ENCODE measurements around the gene SCG2.
"Not testable (repeated sequence)": the region's sequence is repeated elsewhere in the genome, so short reads cannot be mapped to it uniquely, and the experiment has no call there.

Gene SCG2

DNA sequence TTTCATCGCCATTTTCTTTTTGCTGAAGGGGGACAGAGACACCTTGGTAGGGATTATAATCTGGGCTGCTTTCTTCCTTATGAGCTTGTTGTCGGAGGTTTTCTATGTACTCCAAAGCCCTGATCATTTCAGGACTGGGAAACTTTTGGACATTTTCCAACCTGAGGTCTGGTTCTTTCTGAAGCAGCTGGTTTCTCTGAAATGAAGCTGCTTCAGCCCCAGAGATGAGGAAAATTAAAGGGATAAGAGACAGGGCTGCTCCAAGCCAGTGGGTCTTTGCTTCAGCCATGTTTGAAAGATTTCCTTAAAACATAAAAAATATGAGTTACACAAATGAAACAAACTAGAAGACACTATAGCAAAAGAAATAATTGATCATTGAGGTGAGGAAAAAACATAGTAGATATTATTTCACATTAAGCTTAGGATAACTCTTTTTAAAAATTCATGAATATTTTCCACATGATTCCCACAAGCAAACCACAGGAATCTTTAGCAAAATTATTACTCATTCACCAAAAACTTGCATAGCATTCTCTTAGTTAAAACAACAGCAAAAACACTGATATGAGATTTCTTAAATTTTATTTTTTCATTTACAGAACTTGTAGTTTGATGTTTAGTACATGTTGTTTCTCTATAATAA is 3.0 kb downstream of the SCG2 start:
- Histone ChIP-seq H3K79me2 (no peaks in the 10 kb centered on the region), H3K36me3 (ENCODE audit: control insufficient read depth, insufficient read depth, low read length) (no peaks in the 10 kb centered on the region), H3K27ac (peak overlapping the region; percentile 16), H3K4me2 (ENCODE audit: low read length) (no peak overlapping the region), H3K9me3 (ENCODE audit: control insufficient read depth, low read length) (no peaks in the 10 kb centered on the region), H3K9ac (no peak overlapping the region), H3K4me3 (ENCODE audit: low read depth, low read length) (no peak overlapping the region), H2AFZ (peak overlapping the region; percentile 35), H3K27me3 (ENCODE audit: control insufficient read depth, insufficient read depth, low read length) (no peaks in the 10 kb centered on the region), H3K4me1 (peaks cover 8% of the 10 kb centered on the region)
- TF ChIP-seq, protein P1, sequence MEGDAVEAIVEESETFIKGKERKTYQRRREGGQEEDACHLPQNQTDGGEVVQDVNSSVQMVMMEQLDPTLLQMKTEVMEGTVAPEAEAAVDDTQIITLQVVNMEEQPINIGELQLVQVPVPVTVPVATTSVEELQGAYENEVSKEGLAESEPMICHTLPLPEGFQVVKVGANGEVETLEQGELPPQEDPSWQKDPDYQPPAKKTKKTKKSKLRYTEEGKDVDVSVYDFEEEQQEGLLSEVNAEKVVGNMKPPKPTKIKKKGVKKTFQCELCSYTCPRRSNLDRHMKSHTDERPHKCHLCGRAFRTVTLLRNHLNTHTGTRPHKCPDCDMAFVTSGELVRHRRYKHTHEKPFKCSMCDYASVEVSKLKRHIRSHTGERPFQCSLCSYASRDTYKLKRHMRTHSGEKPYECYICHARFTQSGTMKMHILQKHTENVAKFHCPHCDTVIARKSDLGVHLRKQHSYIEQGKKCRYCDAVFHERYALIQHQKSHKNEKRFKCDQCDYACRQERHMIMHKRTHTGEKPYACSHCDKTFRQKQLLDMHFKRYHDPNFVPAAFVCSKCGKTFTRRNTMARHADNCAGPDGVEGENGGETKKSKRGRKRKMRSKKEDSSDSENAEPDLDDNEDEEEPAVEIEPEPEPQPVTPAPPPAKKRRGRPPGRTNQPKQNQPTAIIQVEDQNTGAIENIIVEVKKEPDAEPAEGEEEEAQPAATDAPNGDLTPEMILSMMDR (IDR thresholded peaks at IDR 0.05) = no peak

DNA sequence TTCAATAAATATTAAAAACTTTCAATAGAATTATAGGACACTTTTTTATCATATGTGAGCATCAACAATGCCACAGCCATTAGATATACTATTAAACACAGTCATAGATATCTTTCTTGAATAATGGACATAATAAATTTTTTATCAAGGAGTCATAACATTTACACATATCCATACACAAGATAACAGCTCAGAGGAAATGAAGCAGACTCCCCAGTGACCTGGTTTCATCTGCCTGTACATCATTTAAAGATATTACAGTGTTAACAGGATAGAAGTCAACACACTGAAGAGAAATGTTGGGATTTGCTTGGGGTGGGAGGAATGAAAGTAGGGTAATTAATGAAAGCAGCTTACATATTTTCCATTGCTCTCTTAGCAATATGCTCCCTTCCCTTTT is 5.1 kb downstream of the SCG2 start:
- TF ChIP-seq, protein P1 (IDR thresholded peaks at IDR 0.05) = no peak
- Histone ChIP-seq H3K27ac (no peak overlapping the region), H3K9ac (no peak overlapping the region), H3K4me1 (peaks cover 8% of the 10 kb centered on the region), H3K36me3 (ENCODE audit: control insufficient read depth, insufficient read depth, low read length) (no peaks in the 10 kb centered on the region), H3K27me3 (ENCODE audit: control insufficient read depth, insufficient read depth, low read length) (no peaks in the 10 kb centered on the region), H3K4me3 (ENCODE audit: low read depth, low read length) (no peak overlapping the region), H3K4me2 (ENCODE audit: low read length) (no peak overlapping the region), H3K79me2 (no peaks in the 10 kb centered on the region), H3K9me3 (ENCODE audit: control insufficient read depth, low read length) (no peaks in the 10 kb centered on the region), H2AFZ (no peak overlapping the region)

GRCh38 chr2:223596208-223596607 is 6.0 kb downstream of the SCG2 start:
- Histone ChIP-seq H3K4me3 (ENCODE audit: low read depth, low read length) (no peak overlapping the region), H3K36me3 (ENCODE audit: control insufficient read depth, insufficient read depth, low read length) (no peaks in the 10 kb centered on the region), H3K27ac (no peak overlapping the region), H3K4me1 (peaks cover 8% of the 10 kb centered on the region), H3K4me2 (ENCODE audit: low read length) (no peak overlapping the region), H3K27me3 (ENCODE audit: control insufficient read depth, insufficient read depth, low read length) (no peaks in the 10 kb centered on the region), H3K9ac (no peak overlapping the region), H3K9me3 (ENCODE audit: control insufficient read depth, low read length) (no peaks in the 10 kb centered on the region), H3K79me2 (no peaks in the 10 kb centered on the region), H2AFZ (no peak overlapping the region)
- TF ChIP-seq, protein P1 (IDR thresholded peaks at IDR 0.05) = no peak

GRCh38 chr2:223594831-223595230 is 7.3 kb downstream of the SCG2 start:
- no peaks in the 10 kb centered on the region for H3K36me3 ChIP-seq (ENCODE audit: control insufficient read depth, insufficient read depth, low read length)
- H3K9ac ChIP-seq = no peak overlapping the region
- TF ChIP-seq, protein P1 (IDR thresholded peaks at IDR 0.05) = no peak
- no peak overlapping the region for H3K4me2 ChIP-seq (ENCODE audit: low read length)
- no peaks in the 10 kb centered on the region for H3K9me3 ChIP-seq (ENCODE audit: control insufficient read depth, low read length)
- no peaks in the 10 kb centered on the region for H3K27me3 ChIP-seq (ENCODE audit: control insufficient read depth, insufficient read depth, low read length)
- H3K27ac ChIP-seq = no peak overlapping the region
- H2AFZ ChIP-seq = no peak overlapping the region
- H3K4me3 ChIP-seq (ENCODE audit: low read depth, low read length) = no peak overlapping the region
- no peaks in the 10 kb centered on the region for H3K79me2 ChIP-seq
- peaks cover 6% of the 10 kb centered on the region for H3K4me1 ChIP-seq

DNA sequence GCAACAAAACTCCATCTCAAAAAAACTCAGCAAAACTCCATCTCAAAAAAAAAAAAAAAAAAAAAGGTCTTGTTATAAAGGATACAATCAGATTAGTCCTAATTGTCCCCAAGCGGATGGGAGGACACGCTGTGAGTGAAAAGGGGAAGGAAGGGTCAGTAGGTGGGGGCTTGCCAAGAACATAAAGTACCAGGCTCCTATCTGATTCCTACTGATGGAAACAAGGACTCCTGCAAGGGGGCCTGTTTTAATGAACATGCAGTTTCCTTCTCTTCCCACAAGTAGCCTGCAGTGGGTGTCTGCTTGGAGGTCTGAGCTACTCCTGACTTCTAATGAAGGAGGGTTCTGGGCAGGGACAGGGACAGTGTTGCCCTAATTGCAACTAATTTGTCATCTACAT is 7.9 kb downstream of the SCG2 start:
- H3K27me3 ChIP-seq (ENCODE audit: control insufficient read depth, insufficient read depth, low read length) = no peaks in the 10 kb centered on the region
- H3K9me3 ChIP-seq (ENCODE audit: control insufficient read depth, low read length) = no peaks in the 10 kb centered on the region
- TF ChIP-seq, protein P1 (IDR thresholded peaks at IDR 0.05) = no peak
- H3K4me2 ChIP-seq (ENCODE audit: low read length) = no peak overlapping the region
- no peaks in the 10 kb centered on the region for H3K79me2 ChIP-seq
- H3K4me3 ChIP-seq (ENCODE audit: low read depth, low read length) = no peak overlapping the region
- H3K36me3 ChIP-seq (ENCODE audit: control insufficient read depth, insufficient read depth, low read length) = no peaks in the 10 kb centered on the region
- peaks cover 6% of the 10 kb centered on the region for H3K4me1 ChIP-seq
- no peak overlapping the region for H3K27ac ChIP-seq
- H2AFZ ChIP-seq = no peak overlapping the region
- H3K9ac ChIP-seq = no peak overlapping the region

DNA sequence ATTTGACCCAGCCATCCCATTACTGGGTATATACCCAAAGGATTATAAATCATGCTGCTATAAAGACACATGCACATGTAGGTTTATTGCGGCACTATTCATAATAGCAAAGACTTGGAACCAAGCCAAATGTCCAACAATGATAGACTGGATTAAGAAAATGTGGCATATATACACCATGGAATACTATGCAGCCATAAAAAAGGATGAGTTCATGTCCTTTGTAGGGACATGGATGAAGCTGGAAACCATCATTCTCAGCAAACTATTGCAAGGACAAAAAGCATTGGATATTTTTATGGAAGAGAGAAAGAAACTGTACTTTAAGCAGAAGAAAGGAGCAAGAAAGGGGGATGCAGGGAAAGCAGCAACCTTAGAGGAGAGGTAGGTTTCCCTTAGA is 9.5 kb downstream of the SCG2 start:
- H3K4me1 ChIP-seq; H2AFZ ChIP-seq; H3K9me3 ChIP-seq (ENCODE audit: control insufficient read depth, low read length); H3K4me2 ChIP-seq (ENCODE audit: low read length); H3K36me3 ChIP-seq (ENCODE audit: control insufficient read depth, insufficient read depth, low read length); H3K4me3 ChIP-seq (ENCODE audit: low read depth, low read length); H3K27ac ChIP-seq; H3K9ac ChIP-seq; H3K27me3 ChIP-seq (ENCODE audit: control insufficient read depth, insufficient read depth, low read length); H3K79me2 ChIP-seq: not testable (repeated sequence)
